Keratinocyte (primary cell): ENCODE results near the gene GIT2. TPM values are rescaled to one million over a fixed set of nuclear protein-coding genes. Genes with fewer than 3 reads are reported as not detected.

Source experiments
- DNase-seq: peaks from one replicate; pipeline ENCODE4 v3.0.0-alpha.2; 2011; ENCODE audit warnings: low read depth, missing footprints, low spot score
- FAIRE-seq: peaks from 2 replicates; lab custom pipeline; 2011; peaks lifted over from hg19 to GRCh38; lab: Jason Lieb, UNC
- H2AFZ ChIP-seq: 2 replicates; pipeline ENCODE4 v1.6.0; 2012; ENCODE audit warnings: low read length, control low read depth, inconsistent platforms; ENCODE audit not compliant: control insufficient read depth
- H3K27ac ChIP-seq: 2 replicates; pipeline ENCODE4 v1.5.1; 2011; ENCODE audit warnings: low read length; ENCODE audit not compliant: control insufficient read depth, insufficient read depth
- H3K27me3 ChIP-seq: 3 replicates; pipeline ENCODE4 v1.6.0; 2011; ENCODE audit warnings: low read length; ENCODE audit not compliant: control insufficient read depth, insufficient read depth; ENCODE audit errors: extremely low read depth
- H3K36me3 ChIP-seq, 2 experiments: 2 replicates in 1 of 2; 3 replicates in 1 of 2; pipeline ENCODE4 v1.5.1; 2011; ENCODE audit warnings: low read length in 2 of 2, mild to moderate bottlenecking in 1 of 2; ENCODE audit not compliant: control insufficient read depth in 2 of 2, insufficient read depth in 2 of 2; ENCODE audit errors: extremely low read depth in 1 of 2
- H3K4me1 ChIP-seq: 3 replicates; pipeline ENCODE4 v1.5.1; 2011; ENCODE audit warnings: low read length; ENCODE audit not compliant: control insufficient read depth, insufficient read depth; ENCODE audit errors: extremely low read depth
- H3K4me2 ChIP-seq: 3 replicates; pipeline ENCODE4 v1.6.0; 2011; ENCODE audit warnings: low read depth, low read length; ENCODE audit not compliant: control insufficient read depth, insufficient read depth; ENCODE audit errors: extremely low read depth
- H3K4me3 ChIP-seq, 3 experiments: fragments of 200-600 bp in 1 of 3; sonication (generic) in 1 of 3; 2 replicates in 2 of 3; 3 replicates in 1 of 3; pipeline ENCODE4 v1.5.1; 2011 to 2016; ENCODE audit warnings: low read length in 3 of 3, mild to moderate bottlenecking in 3 of 3, control low read depth in 2 of 3, inconsistent platforms in 1 of 3, low read depth in 1 of 3, mixed read lengths in 1 of 3, mixed run types in 1 of 3, moderate library complexity in 1 of 3; ENCODE audit not compliant: control insufficient read depth in 2 of 3, insufficient read depth in 2 of 3; ENCODE audit errors: extremely low read depth in 1 of 3
- H3K79me2 ChIP-seq: 2 replicates; pipeline ENCODE4 v1.6.0; 2012; ENCODE audit warnings: low read length; ENCODE audit not compliant: control insufficient read depth, insufficient read depth
- H3K9ac ChIP-seq: 3 replicates; pipeline ENCODE4 v1.6.0; 2011; ENCODE audit warnings: low read length; ENCODE audit not compliant: control insufficient read depth, insufficient read depth; ENCODE audit errors: extremely low read depth
- H3K9me1 ChIP-seq: 3 replicates; pipeline ENCODE4 v1.6.0; 2011; ENCODE audit warnings: low read length; ENCODE audit not compliant: control insufficient read depth, insufficient read depth; ENCODE audit errors: extremely low read depth
- H3K9me3 ChIP-seq: 2 replicates; pipeline ENCODE4 v1.5.1; 2012; ENCODE audit warnings: low read depth, low read length; ENCODE audit not compliant: control insufficient read depth
- H4K20me1 ChIP-seq: 3 replicates; pipeline ENCODE4 v1.6.0; 2011; ENCODE audit warnings: low read length; ENCODE audit not compliant: control insufficient read depth, insufficient read depth; ENCODE audit errors: extremely low read depth
- EZH2 ChIP-seq: IDR thresholded peaks from one replicate; pipeline ENCODE4 v1.6.1; 2012; ENCODE audit warnings: inconsistent platforms, mild to moderate bottlenecking, low read length, moderate library complexity
- dilution Hi-C: fragments of 300-500 bp; cut with MboI; formaldehyde crosslinking; loops from one replicate; pipeline ENCODE4 v1.7.0; 2020; ENCODE audit warnings: low sequenced_read_pairs; ENCODE audit not compliant: extremely low pct_ligation_motif_present
- polyA plus RNA-seq, 5 experiments: library from polyadenylated mRNA; depleted of rRNA in 3 of 5; stranded (reverse) in 3 of 5; stranded (forward) in 1 of 5; unstranded in 1 of 5; fragments of >200 nt; gene quantifications; 1 replicate in 1 of 5; 2 replicates in 3 of 5; 3 replicates in 1 of 5; pipeline versions ENCODE4 v1.2.1 to v1.2.3, GENCODE V29; 2011 to 2012; ENCODE audit warnings: missing spikeins in 2 of 5, low read depth in 1 of 5, low replicate concordance in 1 of 5
- TF ChIP-seq, protein P1 (sequence below), 3 experiments: IDR thresholded peaks in 1 of 3; conservative IDR thresholded peaks in 1 of 3; optimal IDR thresholded peaks in 1 of 3; 2 replicates in 2 of 3; 3 replicates in 1 of 3; pipeline versions ENCODE3 to v1.5.1; 2011; ENCODE audit warnings: low read length in 3 of 3, mild to moderate bottlenecking in 3 of 3, moderate library complexity in 2 of 3, control low read depth in 1 of 3, inconsistent platforms in 1 of 3; ENCODE audit not compliant: insufficient read depth in 2 of 3; ENCODE audit errors: extremely low read depth in 1 of 3

Gene GIT2
- polyA plus RNA-seq, 1 donor (not counting 4 experiments of a cell fraction or from before 2014, with no cell fraction given) = 25.9 TPM

DNA sequence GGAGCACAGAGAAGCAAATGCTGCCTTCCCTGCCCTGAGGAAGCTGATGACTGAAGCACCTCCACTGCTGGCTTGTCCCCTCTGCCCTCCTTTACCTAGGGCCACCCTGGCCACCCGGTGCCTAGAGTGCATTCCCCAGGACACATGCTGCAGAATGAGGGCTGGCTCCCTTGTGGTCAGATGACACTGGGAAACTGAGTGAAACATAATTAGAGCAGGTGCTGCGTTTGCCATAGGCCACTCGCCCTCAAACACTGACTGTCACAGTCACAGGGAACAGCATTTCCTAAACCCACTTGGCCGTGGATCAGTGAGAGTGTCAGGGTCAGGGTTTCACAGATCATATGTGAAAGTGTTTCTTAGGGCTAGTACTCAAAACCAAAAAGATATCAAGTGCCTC is 80.1 kb downstream of the GIT2 start:
- Histone ChIP-seq H3K4me1 (peaks cover 4% of the 10 kb centered on the region), H4K20me1 (no peaks in the 10 kb centered on the region), H2AFZ (no peak overlapping the region), H3K4me2 (no peak overlapping the region), H3K9me1 (no peaks in the 10 kb centered on the region), H3K79me2 (no peaks in the 10 kb centered on the region), H3K36me3 (peaks cover 31 to 32% of the 10 kb centered on the region in 2 experiments), H3K4me3 (no peak overlapping the region), H3K27me3 (no peaks in the 10 kb centered on the region), H3K27ac (no peak overlapping the region), H3K9me3 (no peaks in the 10 kb centered on the region), H3K9ac (no peak overlapping the region)
- DNase-seq (no peak), FAIRE-seq (no peak)
- TF ChIP-seq EZH2 = no peak
- TF ChIP-seq, protein P1, sequence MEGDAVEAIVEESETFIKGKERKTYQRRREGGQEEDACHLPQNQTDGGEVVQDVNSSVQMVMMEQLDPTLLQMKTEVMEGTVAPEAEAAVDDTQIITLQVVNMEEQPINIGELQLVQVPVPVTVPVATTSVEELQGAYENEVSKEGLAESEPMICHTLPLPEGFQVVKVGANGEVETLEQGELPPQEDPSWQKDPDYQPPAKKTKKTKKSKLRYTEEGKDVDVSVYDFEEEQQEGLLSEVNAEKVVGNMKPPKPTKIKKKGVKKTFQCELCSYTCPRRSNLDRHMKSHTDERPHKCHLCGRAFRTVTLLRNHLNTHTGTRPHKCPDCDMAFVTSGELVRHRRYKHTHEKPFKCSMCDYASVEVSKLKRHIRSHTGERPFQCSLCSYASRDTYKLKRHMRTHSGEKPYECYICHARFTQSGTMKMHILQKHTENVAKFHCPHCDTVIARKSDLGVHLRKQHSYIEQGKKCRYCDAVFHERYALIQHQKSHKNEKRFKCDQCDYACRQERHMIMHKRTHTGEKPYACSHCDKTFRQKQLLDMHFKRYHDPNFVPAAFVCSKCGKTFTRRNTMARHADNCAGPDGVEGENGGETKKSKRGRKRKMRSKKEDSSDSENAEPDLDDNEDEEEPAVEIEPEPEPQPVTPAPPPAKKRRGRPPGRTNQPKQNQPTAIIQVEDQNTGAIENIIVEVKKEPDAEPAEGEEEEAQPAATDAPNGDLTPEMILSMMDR (optimal IDR thresholded peaks at IDR 0.05 in 1 of 3, IDR thresholded peaks at IDR 0.05 in 1 of 3, conservative IDR thresholded peaks at IDR 0.05 in 1 of 3; ENCODE audit: extremely low read depth in 1 of 3, insufficient read depth in 2 of 3, low read length in 3 of 3) = no peak
- dilution Hi-C loops = no loop called here

DNA sequence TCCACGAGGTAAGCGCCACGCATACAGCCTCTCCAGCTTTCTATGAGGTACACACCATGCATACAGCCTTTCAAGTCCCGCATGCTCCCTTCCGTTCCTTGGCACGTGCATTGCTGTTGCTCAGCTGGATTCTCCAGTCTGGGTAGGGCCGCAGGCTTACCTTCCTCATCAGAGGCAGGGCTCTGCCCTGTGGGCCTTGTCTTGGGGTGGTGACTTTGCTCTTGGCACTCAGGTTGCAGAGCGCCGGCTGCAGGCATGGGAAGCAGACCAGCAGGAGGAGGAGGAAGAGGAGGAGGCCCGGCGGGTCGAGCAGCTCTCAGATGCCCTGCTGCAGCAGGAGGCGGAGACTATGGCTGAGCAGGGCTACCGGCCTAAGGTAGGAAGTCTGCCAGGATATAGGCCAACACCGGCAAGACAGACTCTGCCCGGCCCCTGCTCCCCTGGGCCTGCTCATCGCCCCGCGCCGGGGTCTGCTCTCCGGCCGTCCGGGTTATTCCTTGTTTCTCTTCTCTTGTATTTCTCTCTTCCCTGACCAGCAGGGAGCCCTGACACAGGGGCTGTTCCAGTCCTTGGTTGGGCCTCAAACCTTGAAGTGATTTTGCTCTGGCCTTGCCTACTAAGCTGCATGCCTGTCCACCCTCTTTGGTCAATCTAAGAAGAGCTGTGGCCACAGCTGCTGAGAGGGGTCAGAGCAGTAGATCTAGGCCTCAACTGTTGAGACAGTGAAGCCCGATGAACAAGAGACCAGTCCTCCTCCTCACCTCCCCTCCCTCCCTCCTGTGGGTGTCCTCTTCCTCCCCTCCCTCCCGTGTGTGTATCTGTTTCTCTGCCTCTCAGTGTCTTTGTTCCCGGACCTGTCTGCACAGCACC is 80.8 kb downstream of the GIT2 start:
- peaks cover 30 to 31% of the 10 kb centered on the region in 2 experiments for H3K36me3 ChIP-seq
- no peak overlapping the region for H2AFZ ChIP-seq
- H3K27ac ChIP-seq = no peak overlapping the region
- no peak for FAIRE-seq
- peaks cover 4% of the 10 kb centered on the region for H3K4me1 ChIP-seq
- H3K27me3 ChIP-seq = no peaks in the 10 kb centered on the region
- dilution Hi-C loops = no loop called here
- H3K9me1 ChIP-seq = no peaks in the 10 kb centered on the region
- no peaks in the 10 kb centered on the region for H4K20me1 ChIP-seq
- H3K4me3 ChIP-seq = no peak overlapping the region
- H3K9ac ChIP-seq = no peak overlapping the region
- H3K4me2 ChIP-seq = no peak overlapping the region
- no peaks in the 10 kb centered on the region for H3K9me3 ChIP-seq
- no peak for DNase-seq
- H3K79me2 ChIP-seq = no peaks in the 10 kb centered on the region
- TF ChIP-seq, protein P1 (optimal IDR thresholded peaks at IDR 0.05 in 1 of 3, IDR thresholded peaks at IDR 0.05 in 1 of 3, conservative IDR thresholded peaks at IDR 0.05 in 1 of 3; ENCODE audit: extremely low read depth in 1 of 3, insufficient read depth in 2 of 3, low read length in 3 of 3) = no peak
- TF ChIP-seq EZH2 = no peak
